Measurements from ENCODE around the gene GNG7. TPM values are rescaled to one million over a fixed set of nuclear protein-coding genes. Genes with fewer than 3 reads are reported as not detected.
A peak's percentile ranks its signal among the peaks of the same experiment; 100 is the strongest.

The GNG7 gene
- total RNA-seq, 1 experiment from 2014 or later: 7.7 TPM

GRCh38 chr19:2569596-2570465, 132.7 kb downstream of the GNG7 start:
- no peak overlapping the region for H2AFZ ChIP-seq (ENCODE audit: low read length)
- H3K14ac ChIP-seq (ENCODE audit: insufficient read depth, low read length): peak overlapping the region; percentile 13; the same call in 1 of the 2 replicates
- H3T11ph ChIP-seq (ENCODE audit: low read length): no peak overlapping the region
- no peak overlapping the region for H3K9ac ChIP-seq (ENCODE audit: extremely low read depth, insufficient read length, low read length)
- no CpG with 5 or more reads among the region's 21 CpGs for WGBS (ENCODE audit: extremely low coverage, insufficient read length, low lambda C conversion rate)
- H4K5ac ChIP-seq (ENCODE audit: insufficient read length, low read depth, low read length): no peak overlapping the region
- H3K23me2 ChIP-seq (ENCODE audit: insufficient read length, low read depth, low read length, poor library complexity, severe bottlenecking): no peaks in the 10 kb centered on the region
- Mint-ChIP-seq H3K27ac (peak overlapping the region in 1 of 3 experiments; percentile 82; a peak in 1 of 7 replicates), H3K4me1 (no peaks in the 10 kb centered on the region), H3K9me3 (peaks cover 0 to 3% of the 10 kb centered on the region in 2 experiments), H3K4me3 (no peak overlapping the region; a peak in 1 of 5 replicates), H3K27me3 (ENCODE audit: low read depth) (no peaks in the 10 kb centered on the region; the same call in none of the 2 replicates), H3K36me3 (ENCODE audit: insufficient read depth in 1 of 3, low read depth in 3 of 3) (no peaks in the 10 kb centered on the region; a peak in 1 of 7 replicates)
- H4K91ac ChIP-seq (ENCODE audit: insufficient read length, low read depth, low read length): no peak overlapping the region
- TF ChIP-seq CTCF (conservative IDR thresholded peaks at IDR 0.05): no peak
- H3K79me2 ChIP-seq (ENCODE audit: insufficient read depth, low read length): no peaks in the 10 kb centered on the region
- no peak overlapping the region for H3K18ac ChIP-seq (ENCODE audit: insufficient read length, low read depth, low read length)
- no peaks in the 10 kb centered on the region for H3K79me1 ChIP-seq (ENCODE audit: insufficient read depth, low read depth, low read length, poor library complexity, severe bottlenecking)
- no peak overlapping the region for H2BK5ac ChIP-seq (ENCODE audit: insufficient read length, low read length)
- H3K9me3 ChIP-seq (ENCODE audit: control insufficient read depth, low read depth, low read length): no peaks in the 10 kb centered on the region
- H3K56ac ChIP-seq (ENCODE audit: insufficient read length, low read depth, low read length): no peak overlapping the region
- no peak overlapping the region for H3K23ac ChIP-seq (ENCODE audit: insufficient read length, low read depth, low read length)
- no peak overlapping the region for H2BK120ac ChIP-seq (ENCODE audit: low read depth, low read length, poor library complexity, severe bottlenecking)
- DNase-seq: no peak
- H3K4me1 ChIP-seq (ENCODE audit: insufficient read depth, low read length): no peaks in the 10 kb centered on the region
- no peak overlapping the region for H2AK5ac ChIP-seq (ENCODE audit: insufficient read length, low read length)
- H2BK20ac ChIP-seq (ENCODE audit: low read depth, low read length, poor library complexity, severe bottlenecking): no peak overlapping the region
- no peaks in the 10 kb centered on the region for H4K20me1 ChIP-seq (ENCODE audit: control insufficient read depth, insufficient read depth, insufficient read length)
- H3K4ac ChIP-seq (ENCODE audit: low read depth, low read length): no peak overlapping the region
- no peaks in the 10 kb centered on the region for H3K27me3 ChIP-seq (ENCODE audit: insufficient read depth, low read length)
- no peak overlapping the region for H2BK12ac ChIP-seq (ENCODE audit: insufficient read length, low read depth, low read length)
- H4K8ac ChIP-seq (replicated peaks; ENCODE audit: insufficient read length, low read depth, low read length): no peak overlapping the region
- no peak overlapping the region for H2BK15ac ChIP-seq (ENCODE audit: low read depth, low read length)
- no peak overlapping the region for H3K27ac ChIP-seq (ENCODE audit: insufficient read length, low read depth, low read length)
- no peak overlapping the region for H3K4me2 ChIP-seq (ENCODE audit: insufficient read depth, insufficient read length, low read length)
